OCI-LY7 (cell line): ENCODE data around the gene GPD2. TPM values are rescaled to one million over a fixed set of nuclear protein-coding genes. Genes with fewer than 3 reads are reported as not detected.

Experiments
- BruUV-seq: library from RNA; stranded (reverse); fragments of 400-500 nt; replicated peaks from 2 replicates; lab custom pipeline; 2021; lab: Mats Ljungman, UMichigan
- CTCF ChIA-PET: fragments of 300-600 bp; sonication (Branson Sonifier 250); formaldehyde crosslinking; loops from one replicate; lab custom pipeline; 2022; ENCODE audit warnings: antibody characterized with exemption; ENCODE audit not compliant: unreplicated experiment; lab: Charles Lee
- POLR2A ChIA-PET: fragments of 300-600 bp; sonication (Branson Sonifier 250); formaldehyde crosslinking; loops from one replicate; lab custom pipeline; 2022; ENCODE audit warnings: antibody characterized with exemption; lab: Charles Lee
- DNase-seq: peaks from one replicate; pipeline ENCODE4 v3.0.0-alpha.2; 2015; ENCODE audit warnings: low spot score
- H2AFZ ChIP-seq: fragments of 200-600 bp; sonication (generic), shearing (Covaris generic); 2 replicates; pipeline ENCODE4 v1.6.1; 2014; ENCODE audit warnings: mild to moderate bottlenecking, antibody characterized with exemption, low read length, moderate library complexity
- H3K27ac ChIP-seq: fragments of 200-600 bp; sonication (generic); 2 replicates; pipeline ENCODE4 v1.5.1; 2014; ENCODE audit warnings: mixed run types, low read depth, mild to moderate bottlenecking, moderate library complexity, low read length, inconsistent platforms; ENCODE audit not compliant: poor library complexity, severe bottlenecking
- H3K36me3 ChIP-seq: fragments of 200-600 bp; sonication (generic); 2 replicates; pipeline ENCODE4 v1.6.1; 2014; ENCODE audit warnings: mild to moderate bottlenecking, antibody characterized with exemption, low read length, moderate library complexity, mixed read lengths; ENCODE audit not compliant: insufficient read depth
- H3K4me1 ChIP-seq: fragments of 200-600 bp; sonication (generic); 2 replicates; pipeline ENCODE4 v1.5.1; 2014; ENCODE audit warnings: mild to moderate bottlenecking, low read length; ENCODE audit not compliant: insufficient read depth, poor library complexity, severe bottlenecking
- H3K4me2 ChIP-seq: fragments of 200-600 bp; sonication (generic); 2 replicates; pipeline ENCODE4 v1.6.1; 2014; ENCODE audit warnings: mild to moderate bottlenecking, low read length
- H3K4me3 ChIP-seq: fragments of 200-600 bp; sonication (generic); 2 replicates; pipeline ENCODE4 v1.5.1; 2014; ENCODE audit warnings: mild to moderate bottlenecking, low read depth, low read length; ENCODE audit not compliant: poor library complexity, severe bottlenecking
- H3K79me2 ChIP-seq: fragments of 200-600 bp; sonication (generic); 2 replicates; pipeline ENCODE4 v1.6.1; 2016; ENCODE audit warnings: low read depth, mild to moderate bottlenecking, low read length, moderate library complexity, mixed read lengths; ENCODE audit not compliant: insufficient read depth
- H3K9me2 ChIP-seq: fragments of 200-600 bp; sonication (generic); 2 replicates; pipeline ENCODE4 v1.6.1; 2016; ENCODE audit warnings: mild to moderate bottlenecking, low read length, mixed read lengths; ENCODE audit not compliant: insufficient read depth
- H3K9me3 ChIP-seq: fragments of 200-600 bp; sonication (generic); 2 replicates; pipeline ENCODE4 v1.6.1; 2014; ENCODE audit warnings: mild to moderate bottlenecking, mixed run types, low read length, mixed read lengths
- H4K20me1 ChIP-seq: fragments of 200-600 bp; sonication (generic); 2 replicates; pipeline ENCODE4 v1.6.1; 2014; ENCODE audit warnings: mild to moderate bottlenecking, antibody characterized with exemption, low read length, moderate library complexity, mixed read lengths; ENCODE audit not compliant: insufficient read depth
- EZH2phosphoT487 ChIP-seq: fragments of 200-600 bp; sonication (generic); IDR thresholded peaks from 2 replicates; pipeline ENCODE4 v1.6.1; 2018; ENCODE audit warnings: low read depth, borderline replicate concordance, mild to moderate bottlenecking, mixed run types, antibody characterized with exemption, low read length, moderate library complexity, mixed read lengths
- intact Hi-C: fragments of 100-400 bp; cut with micrococcal nuclease; formaldehyde crosslinking; loops from one replicate; pipeline ENCODE4 v1.10.0; 2022; ENCODE audit not compliant: unreplicated experiment
- total RNA-seq, 2 experiments: library from RNA; depleted of rRNA in 1 of 2; stranded (reverse); fragments of >200 nt in 1 of 2; shearing (Covaris generic) in 1 of 2; gene quantifications; 2 replicates each; pipeline ENCODE4 v1.2.3, GENCODE V29; 2014 to 2022
- TF ChIP-seq, protein P1 (sequence below): fragments of 200-600 bp; sonication (generic); conservative IDR thresholded peaks from 2 replicates; pipeline ENCODE4 v1.5.1; 2014; ENCODE audit warnings: mild to moderate bottlenecking, antibody characterized with exemption, low read length, moderate library complexity, mixed read lengths

GPD2 gene
- total RNA-seq, 2 experiments from 2014 or later, result 6.6 to 20.2 TPM

DNA sequence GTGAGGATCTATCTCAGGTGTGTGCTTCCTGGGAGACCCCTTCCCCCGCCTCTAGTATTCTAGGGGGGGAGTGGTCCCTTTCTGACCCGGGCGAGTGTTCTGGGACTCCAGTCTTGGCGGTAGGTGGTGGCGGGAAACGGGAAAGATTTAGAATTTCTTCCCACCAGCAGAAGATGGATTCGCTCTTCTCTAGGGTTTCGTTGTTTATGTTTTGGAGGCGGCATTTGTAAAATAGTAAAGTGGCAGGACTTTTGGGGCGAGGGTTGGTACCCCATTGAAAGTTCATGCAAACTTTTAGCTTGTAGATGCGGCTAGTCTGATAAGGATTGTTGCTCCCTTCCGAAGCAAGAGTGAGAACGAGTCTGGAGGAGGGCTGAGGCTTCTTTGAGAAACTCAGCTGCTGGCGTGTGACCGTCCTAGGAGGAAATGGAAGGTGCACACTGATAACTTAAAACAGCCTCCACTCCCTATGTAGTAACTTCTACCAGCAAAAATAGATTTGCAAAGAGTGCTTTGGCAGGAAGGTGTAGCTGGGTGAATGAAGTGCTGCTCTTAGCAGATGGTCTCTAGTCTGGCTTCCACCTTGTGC is 412 bp downstream of the GPD2 start:
- peak overlapping the region; percentile 67 for H3K4me3 ChIP-seq
- H4K20me1 ChIP-seq, result no peaks in the 10 kb centered on the region
- DNase-seq, result peak; percentile 42
- no peaks in the 10 kb centered on the region for H3K36me3 ChIP-seq
- H3K9me2 ChIP-seq, result no peaks in the 10 kb centered on the region
- ChIA-PET POLR2A (interaction anchor here (0.6 kb wide), 1 partner anchor 1140 kb away, joined by 4 read pairs; no protein-coding TSS in a partner anchor), CTCF (no interaction called here)
- H2AFZ ChIP-seq, result peak overlapping the region; percentile 54
- peak overlapping the region; percentile 15 for H3K27ac ChIP-seq
- H3K4me1 ChIP-seq, result peaks cover 14% of the 10 kb centered on the region
- intact Hi-C loops, result loop anchor here (2.0 kb wide), 2 partner anchors 36 to 102 kb away; no protein-coding TSS in a partner anchor
- no peak for TF ChIP-seq EZH2phosphoT487
- TF ChIP-seq, protein P1, sequence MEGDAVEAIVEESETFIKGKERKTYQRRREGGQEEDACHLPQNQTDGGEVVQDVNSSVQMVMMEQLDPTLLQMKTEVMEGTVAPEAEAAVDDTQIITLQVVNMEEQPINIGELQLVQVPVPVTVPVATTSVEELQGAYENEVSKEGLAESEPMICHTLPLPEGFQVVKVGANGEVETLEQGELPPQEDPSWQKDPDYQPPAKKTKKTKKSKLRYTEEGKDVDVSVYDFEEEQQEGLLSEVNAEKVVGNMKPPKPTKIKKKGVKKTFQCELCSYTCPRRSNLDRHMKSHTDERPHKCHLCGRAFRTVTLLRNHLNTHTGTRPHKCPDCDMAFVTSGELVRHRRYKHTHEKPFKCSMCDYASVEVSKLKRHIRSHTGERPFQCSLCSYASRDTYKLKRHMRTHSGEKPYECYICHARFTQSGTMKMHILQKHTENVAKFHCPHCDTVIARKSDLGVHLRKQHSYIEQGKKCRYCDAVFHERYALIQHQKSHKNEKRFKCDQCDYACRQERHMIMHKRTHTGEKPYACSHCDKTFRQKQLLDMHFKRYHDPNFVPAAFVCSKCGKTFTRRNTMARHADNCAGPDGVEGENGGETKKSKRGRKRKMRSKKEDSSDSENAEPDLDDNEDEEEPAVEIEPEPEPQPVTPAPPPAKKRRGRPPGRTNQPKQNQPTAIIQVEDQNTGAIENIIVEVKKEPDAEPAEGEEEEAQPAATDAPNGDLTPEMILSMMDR, result no peak
- H3K4me2 ChIP-seq, result peak overlapping the region; percentile 69
- no peaks in the 10 kb centered on the region; the same call in 1 of the 2 replicates for H3K79me2 ChIP-seq
- H3K9me3 ChIP-seq, result no peaks in the 10 kb centered on the region
- BruUV-seq, result no TSS peak

DNA sequence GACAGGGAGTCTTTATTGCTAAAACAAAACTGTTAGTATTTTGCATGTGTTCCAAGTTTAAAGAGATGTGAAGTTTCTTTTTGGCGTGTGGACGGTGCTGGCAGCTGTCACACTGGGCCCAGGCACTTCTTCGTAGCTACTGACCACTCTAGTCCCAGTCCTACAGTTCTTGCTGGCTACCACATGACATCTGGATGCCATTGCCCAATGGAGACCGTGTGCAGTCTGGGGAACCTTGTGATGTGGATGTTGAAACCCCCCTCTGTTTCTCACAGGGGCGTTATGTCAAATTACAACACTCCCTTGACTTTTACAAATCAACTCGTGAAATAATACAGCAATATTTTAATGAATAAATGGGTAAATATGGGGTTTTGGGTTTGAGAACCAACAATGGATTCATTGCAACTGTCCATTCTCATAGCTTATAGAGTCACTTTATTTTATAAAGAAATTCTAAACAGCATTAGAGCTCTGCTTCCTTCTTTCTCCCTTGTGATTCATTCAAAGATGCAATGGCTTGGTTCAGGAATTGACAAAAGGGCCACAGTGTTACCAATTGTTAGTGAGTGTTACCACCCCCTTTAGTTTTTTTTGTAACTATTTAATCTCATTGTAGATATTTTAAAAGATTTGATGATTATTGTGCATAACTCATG is 1.2 kb downstream of the GPD2 start:
- TSS peak; percentile 54 for BruUV-seq
- Histone ChIP-seq H3K4me3 (peak overlapping the region; percentile 67), H3K9me3 (no peaks in the 10 kb centered on the region), H3K4me1 (peaks cover 14% of the 10 kb centered on the region), H3K9me2 (no peaks in the 10 kb centered on the region), H2AFZ (peak overlapping the region; percentile 54), H3K4me2 (peak overlapping the region; percentile 69), H3K27ac (no peak overlapping the region), H3K36me3 (no peaks in the 10 kb centered on the region), H3K79me2 (no peaks in the 10 kb centered on the region; the same call in 1 of the 2 replicates), H4K20me1 (no peaks in the 10 kb centered on the region)
- TF ChIP-seq, protein P1, result no peak
- no peak for TF ChIP-seq EZH2phosphoT487
- DNase-seq, result no peak
- CTCF ChIA-PET, result interaction anchor here (0.9 kb wide), 1 partner anchor 9 kb away, joined by 3 read pairs; no protein-coding TSS in a partner anchor
- intact Hi-C loops, result loop anchor here (2.0 kb wide), 2 partner anchors 37 to 103 kb away; no protein-coding TSS in a partner anchor
- POLR2A ChIA-PET, result interaction anchor here (0.6 kb wide), 1 partner anchor 1139 kb away, joined by 4 read pairs; no protein-coding TSS in a partner anchor
